Neural cell (in vitro differentiated cells): ENCODE data around the gene DIS3L2.

ENCODE experiments used
- CTCF ChIP-seq: fragments of 450-650 bp; IDR thresholded peaks from 2 replicates; pipeline ENCODE4 v1.5.1; 2014; ENCODE audit warnings: antibody characterized with exemption, mild to moderate bottlenecking, moderate library complexity; ENCODE audit not compliant: poor library complexity, severe bottlenecking
- EP300 ChIP-seq: fragments of 450-650 bp; conservative IDR thresholded peaks from 2 replicates; pipeline ENCODE4 v1.6.1; 2014; ENCODE audit warnings: antibody characterized with exemption, mild to moderate bottlenecking, moderate library complexity; ENCODE audit not compliant: poor library complexity, severe bottlenecking
- EZH2 ChIP-seq: fragments of 200-600, 300-800 bp; shearing (Covaris generic), sonication (generic); IDR thresholded peaks from 2 replicates; pipeline ENCODE4 v1.6.1; 2014; ENCODE audit warnings: antibody characterized with exemption, low read length, borderline replicate concordance, mild to moderate bottlenecking; ENCODE audit not compliant: insufficient read depth, poor library complexity, severe bottlenecking
- MXI1 ChIP-seq: fragments of 450-650 bp; conservative IDR thresholded peaks from 2 replicates; pipeline ENCODE4 v1.6.1; 2014; ENCODE audit warnings: antibody characterized with exemption, mild to moderate bottlenecking; ENCODE audit not compliant: poor library complexity, severe bottlenecking
- POLR2AphosphoS5 ChIP-seq: IDR thresholded peaks from 2 replicates; pipeline ENCODE4 v1.6.1; 2012
- RAD21 ChIP-seq: fragments of 450-650 bp; conservative IDR thresholded peaks from 2 replicates; pipeline ENCODE4 v1.6.1; 2014; ENCODE audit warnings: antibody characterized with exemption, mild to moderate bottlenecking, moderate library complexity
- REST ChIP-seq: IDR thresholded peaks from 2 replicates; pipeline ENCODE4 v1.6.1; 2012; ENCODE audit warnings: borderline replicate concordance
- SMC3 ChIP-seq: fragments of 450-650 bp; conservative IDR thresholded peaks from 2 replicates; pipeline ENCODE4 v1.6.1; 2014; ENCODE audit warnings: antibody characterized with exemption, mild to moderate bottlenecking, moderate library complexity; ENCODE audit not compliant: poor library complexity
- TAF1 ChIP-seq: IDR thresholded peaks from 2 replicates; pipeline ENCODE4 v1.6.1; 2012; ENCODE audit warnings: low read depth

DNA sequence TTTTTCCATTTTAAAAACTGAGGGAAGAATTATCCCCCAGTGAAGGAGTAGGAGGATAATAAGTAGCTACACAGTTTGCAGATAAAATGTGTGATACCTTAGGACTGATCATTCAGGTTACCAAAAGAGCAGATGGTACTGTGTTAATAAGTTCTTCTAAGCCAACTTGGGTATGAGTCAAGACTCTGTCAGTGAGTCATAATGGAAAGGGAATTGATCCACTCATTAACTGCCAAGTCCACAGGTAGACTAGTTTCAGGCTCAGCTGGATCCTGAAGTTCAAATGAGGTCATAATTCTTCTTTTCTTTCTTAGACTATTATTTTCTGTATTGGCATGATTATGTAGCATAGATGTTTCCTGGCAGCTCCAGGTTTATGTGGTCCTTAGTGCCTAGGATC is 274.7 kb downstream of the DIS3L2 start:
- no peak for TF ChIP-seq EP300
- no peak for TF ChIP-seq REST
- TF ChIP-seq POLR2AphosphoS5, result no peak
- no peak for TF ChIP-seq CTCF
- no peak for TF ChIP-seq TAF1
- TF ChIP-seq EZH2, result no peak
- TF ChIP-seq RAD21, result no peak
- TF ChIP-seq SMC3, result no peak
- TF ChIP-seq MXI1, result no peak
